Heart left ventricle (tissue), 16 donors: Measurements from ENCODE around the gene BIRC5. TPM values are rescaled to one million over a fixed set of nuclear protein-coding genes. Genes with fewer than 3 reads are reported as not detected.

ENCODE experiments used
- ATAC-seq, 4 donors: fragments of 200-7000 bp; cut with Tn5 transposase; one replicate each; pipeline ENCODE4 v1.9.1; 2020 to 2022; ENCODE audit warnings: moderate library complexity in 4 of 4, mild to moderate bottlenecking in 3 of 4, moderate number of reproducible peaks in 1 of 4
- DNase-seq, 5 donors: peaks; one replicate each; pipeline ENCODE4 v3.0.0-alpha.2; 2020
- H3K27ac ChIP-seq, 12 donors: fragments of 200-600 bp; sonication (generic) in 4 of 12; one replicate each; pipeline versions ENCODE4 v1.5.0 to v1.8.0; 2016 to 2022; ENCODE audit warnings: mild to moderate bottlenecking in 2 of 12
- H3K27me3 ChIP-seq, 9 donors: fragments of 200-600 bp; sonication (generic) in 2 of 9; one replicate each; pipeline versions ENCODE4 v1.5.1 to v1.8.0; 2016 to 2022; ENCODE audit warnings: mild to moderate bottlenecking in 3 of 9
- H3K36me3 ChIP-seq, 9 donors: fragments of 200-600 bp; sonication (generic) in 2 of 9; one replicate each; pipeline versions ENCODE4 v1.5.0 to v1.8.0; 2018 to 2022; ENCODE audit warnings: mild to moderate bottlenecking in 2 of 9
- H3K4me1 ChIP-seq, 12 donors: fragments of 200-600 bp; sonication (generic) in 4 of 12; one replicate each; pipeline versions ENCODE4 v1.5.0 to v1.8.0; 2016 to 2022; ENCODE audit warnings: mild to moderate bottlenecking in 3 of 12
- H3K4me3 ChIP-seq, 12 donors: fragments of 200-600 bp; sonication (generic) in 4 of 12; one replicate each; pipeline versions ENCODE4 v1.5.0 to v1.8.0; 2017 to 2022; ENCODE audit warnings: mild to moderate bottlenecking in 9 of 12, moderate library complexity in 4 of 12
- H3K9me3 ChIP-seq, 12 donors: fragments of 200-600 bp; sonication (generic) in 4 of 12; one replicate each; pipeline versions ENCODE4 v1.5.0 to v1.8.0; 2016 to 2022; ENCODE audit warnings: mild to moderate bottlenecking in 1 of 12
- CTCF ChIP-seq, 12 donors: fragments of 200-600 bp; sonication (generic) in 4 of 12; IDR thresholded peaks; one replicate each; pipeline versions ENCODE4 v1.5.0 to v1.8.0; 2018 to 2022; ENCODE audit warnings: antibody characterized with exemption in 12 of 12, mild to moderate bottlenecking in 5 of 12
- POLR2A ChIP-seq, 2 donors: fragments of 450-650 bp; IDR thresholded peaks; one replicate each; pipeline ENCODE4 v1.6.1; 2017; ENCODE audit warnings: antibody characterized with exemption in 2 of 2, mild to moderate bottlenecking in 2 of 2, moderate library complexity in 2 of 2
- WGBS, 4 donors: extraction: QIAGEN DNeasy Blood & Tissue Kit in 2 of 4; methylation state at CpG; one replicate each; pipeline versions ENCODE4 v1.1.5 to v1.1.7; 2013 to 2018; 5-methylcytosine and 5-hydroxymethylcytosine counted together
- intact Hi-C, 10 donors: fragments of 100-400 bp; cut with DNase I; formaldehyde crosslinking; loops; one replicate each; pipeline versions ENCODE4 v1.11.1 to v1.14.2; 2022
- polyA plus RNA-seq, 2 donors: library from polyadenylated mRNA; stranded (reverse); fragments of 200-250 nt; gene quantifications; one replicate each; pipeline ENCODE4 v1.2.3, GENCODE V29; 2013
- total RNA-seq, 9 donors: library from RNA; depleted of rRNA in 2 of 9; stranded (reverse); fragments of >200 nt in 2 of 9; fragmentation: NEBNext Ultra II Directional in 3 of 9; extraction: Animal tissue kit (Norgen Biotek cat#: 25700) in 3 of 9; gene quantifications; one replicate each; pipeline versions ENCODE4 v1.1.0 to v1.2.4, GENCODE V29; 2016 to 2023
- donor health status: ischemic (EF 13 %, LVEDD 7.1; RV severe dilation, severe dysfunction).
- donor health status: healthy with polysubstance abuse.
- donor health status: DM: no; HTN: yes; CAD: no.
- donor health status: DM: no; HTN: no; CAD: no.
- donor health status: ischemic (EF 25% LVEDD 6.9; RV normal size, moderate dysfunction).
- donor health status: ischemic (EF 25% LVEDD 5.7; RV mildly dilated, moderate dysfunction).
- donor health status: healthy.
- donor health status: DM: yes; HTN: yes; CAD: no.
- donor health status: ischemic (EF 35%, LVEDD 5.7; RV mildly dilated, moderate dysfunction).
- donor health status: nonischemic (EF 11% LVEDD 7.7; RV severe dilation, severe dysfunction).
- donor health status: DM: yes; HTN: yes; CAD: no.
- donor health status: PGD.
- donor health status: ischemic (EF 29% LVEDD 5.4; RV normal size, mild dysfunction).
- donor health status: nonischemic (EF 23%, LVEDD 6.1; RV moderate dilation, normal function).

Gene BIRC5
- total and polyA plus RNA-seq, 11 donors = 0.11 to 10.9 (median 0.85) TPM; not detected in 2

GRCh38 chr17:78268191-78268874, 54.3 kb downstream of the BIRC5 start:
- ATAC-seq (no peak), DNase-seq (no peak)
- 64 to 78% (median 72%) methylated on average over 7 to 24 of the region's 24 CpGs for WGBS, 4 donors
- Histone ChIP-seq H3K4me3 (no peak overlapping the region), H3K9me3 (no peaks in the 10 kb centered on the region), H3K4me1 (peaks cover 0 to 21% (median 5%) of the 10 kb centered on the region in 12 donors), H3K27me3 (peaks cover 0 to 20% (median 2%) of the 10 kb centered on the region in 9 donors), H3K36me3 (no peaks in the 10 kb centered on the region), H3K27ac (no peak overlapping the region)
- intact Hi-C loops = no loop called here
- TF ChIP-seq CTCF (IDR thresholded peaks at IDR 0.05) = no peak
- TF ChIP-seq POLR2A (IDR thresholded peaks at IDR 0.05) = no peak

GRCh38 chr17:78268951-78269905, 55.2 kb downstream of the BIRC5 start:
- 56 to 62% (median 61%) methylated on average over 30 to 34 of the region's 34 CpGs for WGBS, 4 donors
- Histone ChIP-seq H3K36me3 (no peaks in the 10 kb centered on the region), H3K27ac (no peak overlapping the region), H3K9me3 (no peaks in the 10 kb centered on the region), H3K4me3 (no peak overlapping the region), H3K4me1 (peaks cover 0 to 12% (median 3%) of the 10 kb centered on the region in 12 donors), H3K27me3 (peaks cover 0 to 20% (median 2%) of the 10 kb centered on the region in 9 donors)
- no peak for DNase-seq
- TF ChIP-seq POLR2A (IDR thresholded peaks at IDR 0.05) (no peak), CTCF (IDR thresholded peaks at IDR 0.05) (no peak)
- intact Hi-C loops = no loop called here
- ATAC-seq = no peak

GRCh38 chr17:78269955-78270381, 55.9 kb downstream of the BIRC5 start:
- ATAC-seq (no peak), DNase-seq (no peak)
- WGBS, 4 donors = 88 to 94% (median 92%) methylated on average over 8 of the region's 8 CpGs

More at GRCh38 chr17:78269955-78270381, 55.9 kb downstream of the BIRC5 start:
- H3K4me1 ChIP-seq = peaks cover 0 to 12% (median 3%) of the 10 kb centered on the region in 12 donors
- no peaks in the 10 kb centered on the region for H3K36me3 ChIP-seq
- intact Hi-C loops = no loop called here
- TF ChIP-seq POLR2A (IDR thresholded peaks at IDR 0.05) = no peak
- TF ChIP-seq CTCF (IDR thresholded peaks at IDR 0.05) = no peak
- H3K9me3 ChIP-seq = no peaks in the 10 kb centered on the region
- peaks cover 0 to 20% (median 2%) of the 10 kb centered on the region in 9 donors for H3K27me3 ChIP-seq
- H3K4me3 ChIP-seq = no peak overlapping the region
- H3K27ac ChIP-seq = no peak overlapping the region
